Fibroblast of the conjunctiva (primary cell): ENCODE results near the gene TBC1D7.
A peak's percentile ranks its signal among the peaks of the same experiment; 100 is the strongest.

ENCODE experiments used
- DNase-seq: peaks from one replicate; pipeline ENCODE4 v3.0.0-alpha.2; 2010; ENCODE audit warnings: low read depth

TBC1D7 gene

DNA sequence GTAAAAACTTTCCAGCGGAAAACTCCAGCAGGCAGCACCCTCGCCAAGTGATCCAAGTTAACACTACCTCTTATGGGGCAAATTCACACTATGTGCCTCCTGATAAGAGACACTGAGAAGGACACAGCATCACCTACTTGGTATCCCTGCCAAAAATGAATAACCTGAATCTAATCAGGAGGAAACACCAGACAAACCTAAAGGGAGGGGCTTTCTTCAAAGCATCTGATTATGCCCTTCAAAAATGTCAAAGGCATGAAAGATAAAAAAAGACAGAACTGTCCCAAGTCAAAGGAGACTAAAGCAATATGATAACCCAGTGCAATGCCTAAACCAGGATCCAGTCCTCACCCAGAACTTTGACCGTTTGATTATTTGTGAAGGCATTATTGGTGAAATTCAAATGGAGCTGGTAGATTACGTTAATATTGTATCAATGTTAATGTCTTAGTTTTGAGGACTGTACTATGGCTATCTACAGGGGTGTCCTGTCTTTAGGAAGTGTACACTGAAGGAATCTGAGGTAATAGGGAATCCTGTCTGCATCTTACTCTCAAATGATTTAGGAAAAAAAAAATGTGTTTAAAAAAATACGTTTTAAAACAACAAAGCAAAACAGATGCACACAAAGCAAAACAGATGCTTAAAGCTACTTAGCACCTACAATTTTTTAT lies 8.3 kb downstream of the TBC1D7 start:
- no peak for DNase-seq

DNA sequence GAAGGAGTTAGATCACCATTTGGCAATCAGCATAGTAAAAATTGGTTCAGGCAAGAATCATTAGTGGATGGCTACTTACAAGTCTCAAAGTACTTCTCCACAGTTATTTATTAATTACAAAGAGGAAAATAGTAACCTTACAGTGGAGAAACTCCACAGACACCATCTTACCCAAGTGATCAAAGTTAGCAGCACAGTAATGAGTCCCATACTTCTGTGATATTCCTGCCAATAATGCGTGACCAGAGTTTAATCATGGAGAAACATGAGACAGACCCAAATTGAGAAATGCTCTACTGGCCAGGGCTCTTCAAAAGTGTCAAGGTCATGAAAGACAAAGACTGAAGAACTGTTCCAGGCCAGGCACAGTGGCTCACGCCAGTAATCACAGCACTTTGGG lies 9.5 kb downstream of the TBC1D7 start:
- no peak for DNase-seq

DNA sequence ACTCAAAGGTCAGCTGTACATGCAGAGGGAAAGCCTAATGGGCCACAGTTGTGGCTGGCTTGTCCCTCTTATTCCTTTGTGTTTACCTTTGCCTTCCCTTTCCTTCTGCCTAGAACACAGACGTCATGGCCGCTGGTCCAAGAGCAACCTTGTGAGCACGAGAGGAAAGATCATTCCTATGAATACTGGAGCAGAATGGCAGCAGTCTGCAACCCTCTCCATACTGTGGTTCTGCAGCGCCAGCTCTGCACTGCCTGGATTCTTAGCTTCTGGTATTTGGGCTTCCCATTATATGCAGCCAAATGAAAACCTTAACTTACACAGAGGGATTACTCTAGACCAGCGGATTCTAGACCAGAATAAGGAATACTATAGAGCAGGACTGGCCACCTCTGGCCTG lies 12.4 kb downstream of the TBC1D7 start:
- DNase-seq, result no peak

DNA sequence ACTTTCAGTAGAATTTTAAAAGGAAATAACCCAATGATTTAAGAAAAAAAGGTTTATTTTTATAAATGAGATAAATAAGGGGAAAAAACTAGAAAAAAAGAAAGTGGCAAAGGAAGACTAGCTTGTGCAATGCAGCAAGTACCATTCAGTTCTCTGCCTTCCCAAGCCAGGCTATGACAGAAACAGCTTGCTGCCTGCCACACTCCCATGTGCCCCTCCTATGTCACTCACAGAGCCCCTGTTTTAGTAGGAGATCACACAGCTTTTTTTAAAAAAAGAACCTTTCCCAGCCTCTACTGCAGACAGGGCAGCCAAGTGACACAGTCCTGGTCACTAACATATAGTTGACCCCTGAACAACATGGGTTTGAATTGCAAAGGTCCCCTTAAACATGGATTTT lies 13.5 kb downstream of the TBC1D7 start:
- no peak for DNase-seq

DNA sequence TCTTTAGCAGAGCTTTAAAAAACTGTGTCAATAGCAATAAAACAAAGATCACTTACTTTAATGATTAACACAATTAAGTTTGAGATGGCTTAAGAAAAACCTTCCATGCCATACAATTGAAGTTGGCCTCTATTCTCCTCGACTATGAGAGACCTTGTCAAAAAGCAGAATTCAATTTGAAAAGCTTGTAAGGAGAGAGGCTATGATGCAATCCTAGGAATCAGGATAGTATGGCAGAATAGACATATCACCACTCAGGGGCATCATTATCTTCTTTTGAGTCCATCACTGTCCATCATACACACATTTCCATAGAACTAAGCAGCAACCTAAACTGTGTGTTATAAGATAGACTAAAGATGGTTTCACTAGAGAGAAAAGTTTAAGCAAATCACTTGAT lies 17.2 kb downstream of the TBC1D7 start:
- DNase-seq, result no peak

DNA sequence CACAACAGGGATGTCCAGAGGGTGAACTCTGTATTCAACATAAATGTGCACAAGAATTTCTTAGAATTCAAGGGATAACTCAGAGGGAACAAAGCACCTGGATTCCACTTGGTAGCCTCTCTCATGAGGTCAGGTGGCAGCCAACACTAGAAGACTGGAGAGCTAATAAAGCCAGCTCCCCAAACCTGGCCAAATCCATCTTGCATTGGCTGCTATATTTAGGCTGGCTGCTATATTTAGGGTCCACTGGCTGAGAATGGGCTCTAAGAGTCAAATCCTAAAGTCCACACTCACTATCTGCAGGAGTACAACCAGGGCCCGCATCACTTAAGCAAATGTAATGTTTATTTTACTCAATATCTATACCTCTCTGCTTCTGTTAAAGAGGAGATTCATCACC lies 20.0 kb downstream of the TBC1D7 start:
- DNase-seq, result no peak

DNA sequence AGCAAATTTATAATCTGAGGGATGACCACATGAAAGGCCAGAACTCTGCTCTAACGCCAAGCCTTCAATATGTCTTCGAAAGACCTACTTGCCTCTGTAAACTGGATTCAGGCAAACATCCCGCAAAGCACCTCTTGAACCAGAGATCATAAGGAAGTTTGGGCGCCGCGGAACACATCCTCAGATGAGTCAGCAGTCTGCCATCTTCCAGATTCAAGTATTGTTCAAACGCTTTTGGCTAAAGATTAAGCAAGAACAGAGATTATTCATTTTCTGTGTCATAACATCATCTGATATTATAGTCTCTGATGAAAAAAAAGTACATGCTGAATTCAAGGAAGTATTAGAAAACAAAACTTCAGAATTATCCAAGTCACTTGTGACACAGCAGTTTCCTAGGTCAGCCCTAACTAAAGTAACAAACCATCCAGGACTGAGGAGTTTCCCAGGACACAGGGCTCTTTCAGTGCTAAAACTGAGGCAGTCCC lies 20.8 kb downstream of the TBC1D7 start:
- DNase-seq, result no peak

DNA sequence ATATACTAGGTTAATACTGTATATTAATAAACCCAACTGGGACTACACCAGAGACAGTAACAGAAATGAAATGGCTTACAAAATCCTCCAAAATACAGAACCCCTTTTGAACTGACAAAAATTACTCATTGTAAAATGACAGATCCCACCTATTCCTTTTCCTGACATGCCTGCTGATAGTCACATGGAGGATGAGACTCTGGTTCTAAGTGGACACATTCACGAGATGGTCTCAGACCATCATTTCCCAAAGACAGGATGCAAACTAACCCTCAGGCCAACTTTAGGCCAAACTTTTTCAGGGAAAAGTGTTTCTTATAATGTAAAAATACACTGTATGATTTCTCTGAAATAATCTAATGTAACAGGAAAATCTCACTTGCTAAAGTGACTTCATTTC lies 22.5 kb downstream of the TBC1D7 start:
- no peak for DNase-seq

DNA sequence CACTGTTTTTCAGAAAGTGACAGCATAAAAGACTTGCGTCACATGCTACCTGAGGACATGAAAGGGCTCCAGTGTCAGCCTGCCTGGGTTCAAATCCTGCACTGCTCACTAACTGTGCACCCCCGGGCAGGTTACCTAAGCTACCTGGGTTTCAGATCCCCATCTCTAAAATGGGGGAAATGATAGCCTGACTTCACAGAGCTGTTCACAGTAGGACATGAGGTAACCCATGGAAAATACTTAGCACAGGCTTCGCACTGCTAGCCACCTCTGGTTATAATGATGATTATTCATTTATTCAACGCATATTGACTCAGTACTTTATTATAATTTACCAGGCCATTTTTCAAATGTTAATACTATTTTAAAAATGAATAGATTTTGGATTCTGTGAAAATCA lies 23.0 kb downstream of the TBC1D7 start:
- DNase-seq, result no peak

DNA sequence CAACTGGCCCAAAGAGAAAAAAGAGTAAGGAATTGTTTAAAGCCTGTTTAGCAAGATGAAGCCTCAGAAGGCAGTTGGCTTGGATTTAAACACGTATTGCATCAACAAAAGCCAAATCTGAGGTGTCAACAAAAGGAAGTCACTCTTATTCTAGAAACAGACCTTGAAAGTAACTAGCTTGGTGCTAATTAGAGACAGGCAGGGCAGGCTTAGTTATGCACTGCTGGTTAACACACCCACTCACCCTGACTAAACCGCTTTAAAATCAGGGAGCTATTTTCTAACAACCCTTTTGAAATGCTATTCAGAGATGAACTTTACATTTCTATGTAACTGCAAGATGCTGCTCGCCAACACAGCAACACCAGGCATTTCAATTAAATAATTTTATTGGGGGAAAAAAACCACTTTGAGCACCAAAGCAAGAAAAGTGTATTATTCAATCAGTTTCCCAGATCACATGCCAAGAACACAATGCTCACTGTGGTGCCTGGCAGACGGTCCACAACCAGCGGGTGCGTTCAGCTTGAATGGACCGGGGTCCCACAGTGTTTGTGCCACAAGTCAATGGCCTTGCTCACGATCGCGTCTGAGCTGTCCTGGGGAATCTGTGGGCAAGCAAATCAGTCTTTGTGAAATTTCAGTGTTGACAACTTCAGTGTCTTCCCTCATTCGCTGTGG lies 23.6 kb downstream of the TBC1D7 start:
- DNase-seq, result no peak

DNA sequence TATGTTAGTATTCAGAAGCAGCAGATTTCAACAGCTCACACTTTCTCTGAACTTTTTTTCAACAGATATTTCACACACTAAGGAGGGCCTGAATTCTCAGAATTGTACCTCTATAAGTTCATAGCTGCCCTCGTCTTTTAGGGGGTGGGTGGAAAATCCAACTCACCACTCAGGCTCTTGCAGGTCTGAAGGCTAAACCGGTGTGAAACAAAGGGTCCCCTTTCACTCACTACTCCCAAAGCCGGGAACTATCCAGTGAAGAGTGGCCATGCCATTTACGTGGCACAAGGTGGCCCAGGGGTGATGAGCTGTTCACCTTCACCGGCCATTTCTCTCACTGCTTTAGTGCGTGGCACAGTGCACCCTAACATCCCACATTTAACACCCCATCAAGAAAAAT lies 24.2 kb downstream of the TBC1D7 start:
- no peak for DNase-seq

DNA sequence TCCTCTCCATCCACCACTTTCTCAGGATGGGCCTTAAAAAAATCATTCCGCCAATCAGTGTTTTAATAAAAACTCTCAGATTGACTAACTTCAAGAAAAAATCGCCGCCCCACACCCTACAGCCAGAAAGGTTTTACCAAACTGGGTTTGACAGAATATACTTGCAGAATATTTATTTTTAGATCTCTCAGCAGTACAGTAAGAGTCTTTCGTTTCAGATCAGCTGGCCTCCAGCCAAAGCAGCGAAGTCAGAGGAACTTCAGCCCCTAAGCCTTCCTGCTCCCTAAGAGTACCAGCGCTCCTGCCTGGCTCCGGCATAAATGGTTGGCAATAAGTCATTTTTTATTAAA lies 24.7 kb downstream of the TBC1D7 start:
- peak; percentile 43 for DNase-seq

DNA sequence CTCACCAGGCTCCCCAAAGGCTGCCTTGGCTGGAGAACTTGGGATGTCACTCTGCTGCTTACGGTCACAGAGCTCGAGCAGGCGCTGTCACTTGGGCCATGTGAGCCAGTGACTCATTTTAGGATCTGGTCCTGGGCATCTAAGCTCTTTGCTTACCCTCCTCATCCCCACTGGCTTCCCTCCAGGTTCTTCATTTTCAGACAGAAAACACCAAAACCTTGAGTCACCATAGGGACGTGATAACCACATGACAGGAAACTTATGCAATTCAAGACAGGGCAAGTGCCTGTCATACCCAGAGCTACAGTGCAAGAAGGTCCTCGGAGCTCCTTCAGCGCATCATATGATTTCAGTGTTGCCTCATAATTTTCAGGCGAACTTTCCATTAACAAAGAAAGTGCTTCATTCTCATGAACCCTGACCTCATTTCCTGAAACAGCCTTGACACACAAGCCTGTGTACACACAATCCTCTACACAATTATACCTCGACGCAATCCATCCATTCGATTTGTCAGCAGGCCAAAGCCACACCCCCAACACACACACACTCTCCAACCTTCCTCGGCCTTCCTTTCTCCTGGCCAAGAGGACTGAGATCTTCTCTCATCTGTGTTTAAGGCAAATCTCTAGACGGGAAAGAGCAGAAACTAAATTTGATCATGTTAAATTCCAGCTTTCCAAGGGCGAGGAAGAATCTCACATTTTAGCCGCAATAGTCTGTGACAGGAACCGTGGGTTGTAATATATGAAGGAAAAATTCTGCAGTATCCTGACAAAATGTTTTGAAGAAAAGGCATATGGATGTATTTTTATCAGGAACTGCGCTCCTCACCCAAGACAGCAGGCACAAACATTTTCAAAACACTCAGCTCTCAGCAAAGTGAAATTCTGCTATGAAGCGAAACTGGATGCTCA lies 25.3 kb downstream of the TBC1D7 start:
- DNase-seq, result peak; percentile 92

DNA sequence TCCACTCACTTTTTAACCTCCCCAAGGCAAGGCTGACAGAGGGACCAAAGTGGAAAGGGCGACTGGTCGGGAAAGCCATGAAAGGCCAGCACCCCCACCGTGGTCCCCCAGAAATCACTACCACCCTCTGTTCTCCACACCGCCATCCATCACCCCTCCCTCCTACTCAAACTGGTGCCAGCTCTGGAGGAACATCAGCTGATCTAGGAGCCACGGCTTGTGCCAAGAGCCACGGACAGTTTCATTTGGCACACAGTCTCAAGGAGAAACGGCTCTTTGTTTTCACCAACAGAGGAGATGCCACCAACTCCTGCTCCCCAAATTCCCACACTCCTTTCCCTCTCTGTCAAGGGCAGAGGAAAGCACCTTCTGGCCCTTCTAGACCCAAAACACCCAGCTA lies 26.0 kb downstream of the TBC1D7 start:
- DNase-seq, result no peak

DNA sequence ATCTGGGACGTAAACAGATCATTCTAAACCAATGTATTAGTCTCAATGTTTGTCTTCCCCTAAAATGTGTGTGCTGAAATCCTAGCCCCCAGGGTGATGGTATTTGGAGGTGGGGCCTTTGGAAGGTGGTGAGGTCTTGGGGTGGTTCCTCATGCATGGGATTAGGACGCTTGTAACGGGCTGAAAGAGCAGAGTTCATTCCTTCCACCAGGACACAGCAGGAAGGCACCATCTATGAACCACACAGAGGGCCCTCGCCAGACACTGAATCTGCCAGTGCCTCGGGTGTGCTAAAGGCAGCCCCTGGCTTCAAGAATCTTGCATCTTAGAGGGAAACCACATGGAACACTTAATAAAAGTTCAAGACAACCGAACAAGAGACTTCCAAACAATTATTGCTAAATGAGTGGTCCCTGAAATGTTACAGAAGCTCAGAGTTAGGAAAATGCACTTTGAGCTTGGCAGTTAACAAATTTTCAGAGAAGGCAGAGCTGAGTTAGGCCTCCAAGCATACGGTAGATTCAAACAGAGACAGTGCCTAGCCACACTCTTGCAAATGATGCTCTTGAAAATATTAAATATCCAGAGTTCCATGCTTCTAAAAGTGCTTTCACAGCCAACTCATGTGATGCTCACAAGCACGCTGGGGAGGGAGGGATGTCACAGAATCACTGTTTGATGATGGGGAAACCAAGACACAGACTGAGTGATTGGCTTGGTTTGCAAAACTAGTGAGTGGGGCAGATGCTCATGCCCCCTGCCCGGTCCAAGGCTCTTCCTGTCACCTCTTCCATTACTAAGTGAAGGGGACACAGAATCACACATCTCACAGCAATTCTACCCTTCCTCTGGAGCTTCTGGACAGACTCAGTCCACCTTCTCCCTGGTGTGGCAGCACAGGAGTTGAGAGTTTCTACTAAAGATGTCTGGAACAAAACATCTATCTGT lies 27.4 kb downstream of the TBC1D7 start:
- no peak for DNase-seq

DNA sequence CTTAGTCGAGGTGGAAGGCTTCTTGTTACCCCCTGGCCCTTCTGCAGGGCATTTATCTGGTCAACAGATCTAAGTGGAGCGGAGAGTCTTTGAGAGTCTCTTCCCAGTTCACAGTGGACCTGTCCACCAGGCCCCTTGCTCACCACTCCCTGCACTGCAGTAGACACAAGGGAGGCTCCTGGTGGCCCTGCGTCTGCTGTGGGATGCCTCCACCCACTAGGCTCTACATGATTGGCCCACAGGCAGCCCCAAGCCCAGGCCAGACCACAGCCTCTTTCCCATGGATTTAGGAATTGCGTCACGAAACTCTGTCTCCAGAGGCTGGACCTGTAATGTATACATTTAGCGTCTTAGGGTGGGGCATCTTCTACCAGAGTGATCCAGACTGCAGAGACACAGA lies 28.4 kb downstream of the TBC1D7 start:
- DNase-seq, result no peak

DNA sequence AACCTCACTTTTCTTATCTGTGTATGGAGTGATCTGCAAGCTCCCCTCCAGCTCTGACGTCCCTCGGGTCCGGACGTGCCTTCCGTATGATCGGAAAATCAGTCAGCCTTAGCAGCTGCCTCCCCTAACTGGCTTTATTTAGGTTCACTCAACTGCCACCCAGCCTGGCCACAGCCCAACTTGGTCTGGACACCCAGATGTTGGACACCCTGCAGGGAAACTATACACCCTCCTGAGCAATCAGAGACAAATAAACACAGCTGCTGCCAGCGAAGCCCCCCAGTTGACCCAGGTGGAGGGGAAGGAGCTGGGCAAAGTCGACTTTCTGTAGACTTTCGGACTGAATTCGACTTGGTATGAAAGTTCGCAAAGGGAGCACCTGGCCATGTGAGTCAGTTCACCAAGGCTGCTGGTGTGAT lies 28.9 kb downstream of the TBC1D7 start:
- no peak for DNase-seq

DNA sequence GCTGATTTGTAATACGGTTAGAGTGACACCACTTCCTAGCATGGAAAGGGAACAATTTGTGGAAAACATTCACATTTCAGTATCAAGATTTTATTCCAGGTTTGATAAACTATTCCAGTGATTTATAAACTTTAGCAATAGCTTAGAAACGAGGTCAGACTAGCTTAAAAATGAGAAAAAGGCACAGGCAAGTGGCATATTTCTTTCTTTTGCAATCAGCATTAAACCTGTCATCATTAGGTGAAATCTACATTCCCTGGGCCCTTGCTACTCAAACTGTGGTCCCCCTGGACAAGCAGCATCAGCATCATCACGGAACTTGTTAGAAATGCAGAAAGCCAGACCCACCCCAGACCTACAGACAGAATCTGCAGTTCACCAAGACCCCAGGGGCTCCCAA lies 29.9 kb downstream of the TBC1D7 start:
- no peak for DNase-seq

DNA sequence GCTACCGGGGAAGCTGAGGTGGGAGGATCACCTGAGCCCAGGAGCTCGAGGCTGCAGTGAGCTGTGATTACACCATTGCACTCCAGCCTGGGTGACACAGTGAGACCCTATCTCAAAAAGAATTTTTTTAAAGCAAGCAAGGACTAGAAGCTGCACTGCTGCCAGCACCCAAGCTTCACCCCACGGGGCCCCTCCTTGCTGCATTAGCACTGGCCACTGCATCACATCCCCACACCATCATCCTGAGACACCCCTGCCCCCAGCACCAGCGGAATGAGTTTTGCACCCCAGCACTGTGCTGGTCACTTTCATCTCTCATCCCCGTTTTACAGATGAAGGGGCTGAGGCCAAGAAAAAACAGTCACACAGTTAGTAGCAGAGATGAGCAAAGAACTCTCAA lies 30.9 kb downstream of the TBC1D7 start:
- no peak for DNase-seq

DNA sequence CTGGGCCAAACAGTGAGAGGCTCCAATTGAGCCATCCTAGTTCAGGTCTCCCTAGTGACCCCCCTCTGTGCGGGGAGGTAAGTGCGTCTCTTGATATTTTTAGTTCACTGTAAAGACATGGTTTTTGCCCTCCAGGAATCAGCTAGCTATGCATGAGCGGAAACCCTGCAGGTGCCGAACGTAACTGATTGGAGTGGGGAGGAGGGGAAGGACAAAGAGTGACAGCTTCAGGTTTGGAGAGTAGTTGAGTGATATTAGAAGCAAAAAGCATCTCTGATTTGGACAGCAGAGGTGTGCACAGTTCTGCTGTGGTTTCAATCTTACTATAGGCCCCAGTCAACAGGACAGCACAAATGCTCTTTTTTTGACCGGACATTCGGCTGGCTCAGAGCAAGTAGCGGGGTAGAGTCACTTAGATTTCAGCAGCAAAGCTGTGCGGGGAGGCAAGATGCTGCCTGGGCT lies 31.8 kb downstream of the TBC1D7 start:
- DNase-seq, result no peak

DNA sequence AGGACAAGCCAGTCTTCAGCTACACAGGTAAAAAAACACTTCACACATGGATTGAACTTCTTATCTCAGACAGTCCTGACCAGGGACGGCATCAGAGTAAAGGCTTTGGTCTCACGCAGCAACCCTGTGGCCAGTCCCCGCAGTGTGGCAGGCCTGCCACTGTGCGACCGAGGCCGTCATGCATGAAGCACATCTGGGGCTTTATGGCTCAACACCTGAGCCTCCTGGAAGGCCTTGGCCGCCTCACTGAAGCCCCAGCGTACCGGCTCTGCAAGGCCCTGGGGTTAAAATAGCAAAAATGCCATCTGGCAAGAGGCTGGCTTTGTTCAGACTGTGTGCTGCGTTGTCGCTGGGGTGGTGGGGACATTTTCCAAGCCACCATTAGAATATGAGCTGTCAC lies 32.8 kb downstream of the TBC1D7 start:
- DNase-seq, result no peak
